Gastroesophageal sphincter (tissue), 3 donors: Measurements from ENCODE around the gene RALGPS1.

Experiments used
- CTCF ChIP-seq, 4 experiments: fragments of 200-600 bp in 2 of 4; fragments of 450-650 bp in 2 of 4; sonication (generic) in 1 of 4; IDR thresholded peaks; one replicate each; pipeline ENCODE4 v1.5.1; 2017 to 2019; ENCODE audit warnings: antibody characterized with exemption in 4 of 4, mild to moderate bottlenecking in 2 of 4, moderate library complexity in 2 of 4
- EP300 ChIP-seq: sonication (generic); formaldehyde crosslinking; IDR thresholded peaks from one replicate; pipeline ENCODE4 v1.6.1; 2017; ENCODE audit warnings: antibody characterized with exemption, mild to moderate bottlenecking
- POLR2A ChIP-seq, 2 donors: fragments of 450-650 bp; IDR thresholded peaks; one replicate each; pipeline ENCODE4 v1.6.1; 2017; ENCODE audit warnings: antibody characterized with exemption in 2 of 2, mild to moderate bottlenecking in 2 of 2, moderate library complexity in 1 of 2
- POLR2AphosphoS5 ChIP-seq: sonication (generic); formaldehyde crosslinking; IDR thresholded peaks from one replicate; pipeline ENCODE4 v1.6.1; 2017; ENCODE audit warnings: antibody characterized with exemption

GRCh38 chr9:127186806-127187205, 272.2 kb downstream of the RALGPS1 start:
- TF ChIP-seq CTCF (IDR thresholded peaks at IDR 0.05) (no peak), POLR2A (IDR thresholded peaks at IDR 0.05) (no peak), POLR2AphosphoS5 (no peak), EP300 (no peak)
